ENCODE results near the gene POLD4. TPM values are rescaled to one million over a fixed set of nuclear protein-coding genes. Genes with fewer than 3 reads are reported as not detected.

The POLD4 gene
- total and polyA plus RNA-seq, 7 donors = 48.5 to 748 (median 78.9) TPM

- Histone ChIP-seq H3K36me3 (peaks cover 0 to 26% (median 3%) of the 10 kb centered on the region in 4 donors), H3K27me3 (no peaks in the 10 kb centered on the region), H3K4me3 (no peak overlapping the region), H3K4me1 (no peaks in the 10 kb centered on the region), H3K9me3 (no peaks in the 10 kb centered on the region), H3K27ac (no peak overlapping the region)
- WGBS, 2 donors = 86 to 92% methylated on average over 18 of the region's 18 CpGs
- intact Hi-C loops (cut with DNase I) = no loop called here
- TF ChIP-seq EP300 (IDR thresholded peaks at IDR 0.05) (no peak), POLR2A (IDR thresholded peaks at IDR 0.05) (no peak), POLR2AphosphoS5 (IDR thresholded peaks at IDR 0.05) (no peak), CTCF (IDR thresholded peaks at IDR 0.05) (no peak)
- no peak for DNase-seq
Measured at GRCh38 chr11:67311051-67311555, 42.2 kb downstream of the POLD4 start.

- intact Hi-C loops (cut with DNase I) = no loop called here
- Histone ChIP-seq H3K4me1 (peaks cover 0 to 4% (median 0%) of the 10 kb centered on the region in 4 donors), H3K27ac (no peak overlapping the region), H3K36me3 (peaks cover 0 to 26% (median 3%) of the 10 kb centered on the region in 4 donors), H3K4me3 (no peak overlapping the region), H3K27me3 (no peaks in the 10 kb centered on the region), H3K9me3 (no peaks in the 10 kb centered on the region)
- DNase-seq = no peak
- no peak for TF ChIP-seq EP300 (IDR thresholded peaks at IDR 0.05)
- TF ChIP-seq CTCF (IDR thresholded peaks at IDR 0.05) = no peak
- TF ChIP-seq POLR2A (IDR thresholded peaks at IDR 0.05) = no peak
- TF ChIP-seq POLR2AphosphoS5 (IDR thresholded peaks at IDR 0.05) = no peak
- 90 to 91% methylated on average over 19 of the region's 19 CpGs for WGBS, 2 donors
Measured at GRCh38 chr11:67310246-67311050, 42.9 kb downstream of the POLD4 start.

- Histone ChIP-seq H3K4me3 (no peak overlapping the region), H3K36me3 (peaks cover 0 to 26% (median 3%) of the 10 kb centered on the region in 4 donors), H3K27ac (no peak overlapping the region), H3K9me3 (no peaks in the 10 kb centered on the region), H3K27me3 (no peaks in the 10 kb centered on the region), H3K4me1 (peaks cover 0 to 9% (median 3%) of the 10 kb centered on the region in 4 donors)
- TF ChIP-seq CTCF (IDR thresholded peaks at IDR 0.05) (no peak), POLR2A (IDR thresholded peaks at IDR 0.05) (no peak), EP300 (IDR thresholded peaks at IDR 0.05) (no peak), POLR2AphosphoS5 (IDR thresholded peaks at IDR 0.05) (no peak)
- intact Hi-C loops (cut with DNase I) = no loop called here
- DNase-seq = no peak
- WGBS, 2 donors = 92 to 95% methylated on average over 14 of the region's 14 CpGs
Measured at GRCh38 chr11:67309661-67310061, 43.7 kb downstream of the POLD4 start.

GRCh38 chr11:67309166-67309565 is 44.2 kb downstream of the POLD4 start:
- Histone ChIP-seq H3K27ac (no peak overlapping the region), H3K27me3 (no peaks in the 10 kb centered on the region), H3K4me3 (no peak overlapping the region), H3K36me3 (peaks cover 0 to 26% (median 3%) of the 10 kb centered on the region in 4 donors), H3K9me3 (no peaks in the 10 kb centered on the region), H3K4me1 (peaks cover 0 to 14% (median 8%) of the 10 kb centered on the region in 4 donors)
- intact Hi-C loops (cut with DNase I) = no loop called here
- no peak for TF ChIP-seq CTCF (IDR thresholded peaks at IDR 0.05)
- TF ChIP-seq EP300 (IDR thresholded peaks at IDR 0.05) = no peak
- TF ChIP-seq POLR2AphosphoS5 (IDR thresholded peaks at IDR 0.05) = no peak
- TF ChIP-seq POLR2A (IDR thresholded peaks at IDR 0.05) = no peak
- DNase-seq = no peak
- 93 to 96% methylated on average over 11 of the region's 11 CpGs for WGBS, 2 donors
